Mucosa of descending colon (tissue), 3 donors: ENCODE results near the gene CCDC63. TPM values are rescaled to one million over a fixed set of nuclear protein-coding genes. Genes with fewer than 3 reads are reported as not detected.

Experiments
- ATAC-seq: fragments of 200-7000 bp; cut with Tn5 transposase; one replicate; pipeline ENCODE4 v1.9.1; 2020; ENCODE audit warnings: mild to moderate bottlenecking, moderate library complexity
- DNase-seq, 3 donors: peaks; one replicate each; pipeline ENCODE4 v3.0.0-alpha.2; 2020
- H3K36me3 ChIP-seq: fragments of 200-600 bp; one replicate; pipeline ENCODE4 v1.8.0; 2021; ENCODE audit warnings: low read depth, mild to moderate bottlenecking
- H3K4me1 ChIP-seq: fragments of 200-600 bp; one replicate; pipeline ENCODE4 v1.8.0; 2021; ENCODE audit warnings: low read depth, mild to moderate bottlenecking
- H3K4me3 ChIP-seq: fragments of 200-600 bp; one replicate; pipeline ENCODE4 v1.8.0; 2021; ENCODE audit warnings: mild to moderate bottlenecking
- H3K9me3 ChIP-seq: fragments of 200-600 bp; one replicate; pipeline ENCODE4 v1.8.0; 2021; ENCODE audit warnings: mild to moderate bottlenecking
- CTCF ChIP-seq: fragments of 200-600 bp; IDR thresholded peaks from one replicate; pipeline ENCODE4 v1.8.0; 2022; ENCODE audit warnings: antibody characterized with exemption, mild to moderate bottlenecking
- intact Hi-C, 2 donors: fragments of 100-400 bp; cut with DNase I in 1 of 2; cut with micrococcal nuclease in 1 of 2; formaldehyde crosslinking; loops; one replicate each; pipeline versions ENCODE4 v1.11.0 to v1.11.1; 2022; cut with DNase I, micrococcal nuclease
- total RNA-seq, 3 donors: library from RNA; stranded (reverse); fragmentation: NEBNext Ultra II Directional in 2 of 3; extraction: Animal tissue kit (Norgen Biotek cat#: 25700) in 2 of 3; gene quantifications; one replicate each; pipeline versions ENCODE4 v1.2.1 to v1.2.4, GENCODE V29; 2021 to 2023
- donor health status: DM: no; HTN: no; CAD: no; lungs with moderate emphysema.
- donor health status: DM: no; HTN: no; CAD: no.
- donor health status: DM: no; HTN: yes; CAD: no.

Gene CCDC63
- total RNA-seq, 3 donors from 2014 or later: not detected

GRCh38 chr12:110869026-110869425, 22.2 kb downstream of the CCDC63 start:
- Histone ChIP-seq H3K4me3 (no peak overlapping the region), H3K9me3 (no peaks in the 10 kb centered on the region), H3K36me3 (no peaks in the 10 kb centered on the region), H3K4me1 (no peaks in the 10 kb centered on the region)
- intact Hi-C loops: no loop called here
- peak; percentile 20 for ATAC-seq
- no peak for DNase-seq
- no peak for TF ChIP-seq CTCF

- ATAC-seq: no peak
- no peaks in the 10 kb centered on the region for H3K36me3 ChIP-seq
- H3K4me3 ChIP-seq: no peak overlapping the region
- no peaks in the 10 kb centered on the region for H3K4me1 ChIP-seq
- no peaks in the 10 kb centered on the region for H3K9me3 ChIP-seq
- DNase-seq: no peak
- intact Hi-C loops: no loop called here
- no peak for TF ChIP-seq CTCF
Observed at GRCh38 chr12:110869803-110870202, 23.0 kb downstream of the CCDC63 start.

GRCh38 chr12:110872100-110872499, 25.3 kb downstream of the CCDC63 start:
- H3K9me3 ChIP-seq: no peaks in the 10 kb centered on the region
- no peak for ATAC-seq
- no peak overlapping the region for H3K4me3 ChIP-seq
- intact Hi-C loops: no loop called here
- no peak for TF ChIP-seq CTCF
- H3K4me1 ChIP-seq: no peaks in the 10 kb centered on the region
- no peak for DNase-seq
- H3K36me3 ChIP-seq: no peaks in the 10 kb centered on the region

- intact Hi-C loops: no loop called here
- TF ChIP-seq CTCF: no peak
- no peaks in the 10 kb centered on the region for H3K9me3 ChIP-seq
- no peaks in the 10 kb centered on the region for H3K36me3 ChIP-seq
- H3K4me1 ChIP-seq: no peaks in the 10 kb centered on the region
- no peak overlapping the region for H3K4me3 ChIP-seq
- ATAC-seq: no peak
- DNase-seq: no peak
Observed at GRCh38 chr12:110874351-110874750, 27.6 kb downstream of the CCDC63 start.

GRCh38 chr12:110874781-110875180, 28.0 kb downstream of the CCDC63 start:
- intact Hi-C loops: no loop called here
- no peak for DNase-seq
- TF ChIP-seq CTCF: no peak
- H3K4me1 ChIP-seq: no peaks in the 10 kb centered on the region
- H3K36me3 ChIP-seq: no peaks in the 10 kb centered on the region
- no peak overlapping the region for H3K4me3 ChIP-seq
- no peak for ATAC-seq
- no peaks in the 10 kb centered on the region for H3K9me3 ChIP-seq

- ATAC-seq: no peak
- intact Hi-C loops: loop anchor here in 1 of 2 donors (10.0 kb wide), 1 partner anchor 426 kb away; the partner anchor contains the start of gene ARPC3
Observed at GRCh38 chr12:110880651-110881050, 33.9 kb downstream of the CCDC63 start.

More at GRCh38 chr12:110880651-110881050, 33.9 kb downstream of the CCDC63 start:
- H3K9me3 ChIP-seq: no peaks in the 10 kb centered on the region
- H3K36me3 ChIP-seq: no peaks in the 10 kb centered on the region
- DNase-seq: no peak
- no peaks in the 10 kb centered on the region for H3K4me1 ChIP-seq
- H3K4me3 ChIP-seq: no peak overlapping the region
- TF ChIP-seq CTCF: no peak
